Right lung (tissue), 5 donors: ENCODE data around the gene PFDN1. TPM values are rescaled to one million over a fixed set of nuclear protein-coding genes. Genes with fewer than 3 reads are reported as not detected.
"Not testable (repeated sequence)": the region's sequence is repeated elsewhere in the genome, so short reads cannot be mapped to it uniquely, and the experiment has no call there.

Source experiments
- DNase-seq, 2 donors: peaks; one replicate each; pipeline ENCODE4 v3.0.0-alpha.2; 2013
- polyA plus RNA-seq, 5 donors: library from polyadenylated mRNA; unstranded; fragments of 120-200 nt; gene quantifications; one replicate each; pipeline versions ENCODE4 v1.2.1 to v1.2.3, GENCODE V29; 2013; ENCODE audit warnings: inconsistent platforms in 1 of 5, low replicate concordance in 1 of 5; ENCODE audit not compliant: insufficient read length in 5 of 5, insufficient read depth in 1 of 5

The PFDN1 gene
- polyA plus RNA-seq, 5 donors = 92.0 to 116 (median 94.3) TPM

DNA sequence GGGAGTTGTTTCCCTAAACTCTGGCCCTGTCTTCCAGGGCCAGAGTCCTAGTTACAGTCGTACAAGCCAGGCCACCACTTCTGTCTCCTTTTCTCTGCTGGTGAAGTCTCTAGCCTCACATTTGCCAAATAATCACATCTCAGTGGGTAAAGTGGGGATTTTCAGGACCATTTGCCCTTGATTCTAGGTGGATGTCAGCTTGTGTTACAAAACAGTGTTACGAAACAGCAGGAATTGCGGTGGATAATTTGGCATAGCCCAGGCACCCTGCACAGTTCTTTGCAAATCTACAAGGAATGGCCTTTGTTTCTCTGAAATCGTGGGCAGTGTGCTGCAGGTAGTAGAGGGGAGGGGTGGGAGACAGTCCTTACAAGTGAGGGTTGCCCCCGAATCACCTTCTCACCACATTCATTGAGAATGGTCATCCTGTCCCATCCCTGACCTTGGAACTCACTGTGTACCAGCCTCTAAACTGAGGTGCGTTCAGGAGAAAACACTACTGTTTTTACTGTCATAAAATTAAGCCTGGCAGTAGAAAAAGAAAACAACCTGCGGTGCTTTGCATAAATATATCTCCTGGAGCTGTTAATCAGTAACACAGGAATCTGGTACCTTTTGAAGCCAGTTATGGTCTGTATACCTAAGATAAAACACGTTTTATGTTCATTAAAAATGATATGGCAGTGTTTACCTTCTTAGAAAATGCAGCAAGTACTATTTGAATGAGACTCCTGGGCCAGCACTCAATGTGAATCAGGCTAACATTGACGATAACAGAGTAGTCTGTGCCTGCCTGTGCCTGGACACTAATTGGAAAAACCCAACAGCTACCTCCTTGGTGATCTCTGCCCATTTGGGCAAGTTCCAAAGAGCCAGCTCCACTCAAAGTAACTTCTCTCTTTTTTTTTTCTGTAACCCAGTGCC, 83.6 kb downstream of the PFDN1 start:
- DNase-seq = no peak

DNA sequence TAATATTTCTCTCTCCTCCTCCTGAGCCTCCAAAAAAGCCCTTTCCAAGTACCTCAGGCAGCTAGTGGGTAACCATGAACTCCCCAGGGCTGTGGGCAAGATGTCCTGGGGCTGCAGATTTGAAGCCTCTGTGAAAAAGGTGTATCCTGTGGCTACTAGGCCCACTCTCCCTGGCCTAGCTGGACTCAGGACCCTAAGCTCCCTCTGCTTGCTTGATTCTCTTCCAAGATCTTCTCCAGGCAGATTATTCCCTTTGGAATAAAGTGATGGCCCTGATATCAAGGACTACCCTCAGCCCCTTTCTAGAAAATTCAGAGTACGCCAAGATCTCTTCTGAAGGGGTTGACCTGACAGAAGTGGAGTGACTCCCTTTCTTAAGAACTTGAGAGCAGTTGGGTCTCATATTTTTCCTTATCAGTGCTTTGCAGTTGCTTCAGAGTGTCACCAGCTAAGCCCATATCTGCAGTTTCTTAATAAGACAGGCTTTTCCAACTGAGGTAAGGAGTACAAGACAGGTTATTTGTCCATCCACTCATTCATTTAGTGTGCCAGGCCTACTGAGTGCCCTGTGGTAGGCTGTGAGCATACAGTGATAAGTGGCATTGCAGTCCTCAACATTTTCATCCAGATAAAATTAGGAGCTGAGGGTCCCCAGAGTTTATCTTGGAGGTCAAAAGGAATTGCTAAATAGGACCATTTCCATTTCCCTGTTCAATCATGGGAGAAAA, 85.4 kb downstream of the PFDN1 start:
- DNase-seq = no peak

DNA sequence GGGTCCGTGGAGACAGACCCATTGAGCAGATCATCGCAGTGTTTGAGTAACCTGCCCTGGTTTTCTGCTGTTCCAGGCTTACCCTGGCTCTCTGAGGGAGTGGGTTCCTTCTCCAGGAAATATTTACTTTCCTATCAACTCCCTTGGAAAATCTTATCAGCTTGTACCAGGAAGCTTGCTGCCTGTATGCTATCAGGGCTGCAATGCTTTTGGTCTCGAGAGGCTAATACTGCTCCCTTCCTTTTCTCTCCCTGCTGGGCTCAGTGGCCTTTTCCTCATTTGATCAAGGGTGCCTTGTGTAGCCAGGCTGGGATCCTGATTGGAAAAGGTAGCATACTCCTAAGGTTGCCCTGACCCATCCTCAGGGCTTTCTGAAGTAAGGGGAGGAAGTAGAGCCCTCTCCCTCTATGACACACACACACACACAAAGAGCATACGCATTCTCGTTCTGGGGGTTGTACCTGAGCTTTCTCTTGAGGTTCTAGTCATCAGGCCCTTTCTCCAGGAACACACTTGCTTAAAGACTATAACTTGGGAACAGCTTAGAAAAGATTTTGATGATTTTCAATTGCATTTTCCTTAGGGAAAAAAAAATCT, 86.3 kb downstream of the PFDN1 start:
- no peak for DNase-seq

DNA sequence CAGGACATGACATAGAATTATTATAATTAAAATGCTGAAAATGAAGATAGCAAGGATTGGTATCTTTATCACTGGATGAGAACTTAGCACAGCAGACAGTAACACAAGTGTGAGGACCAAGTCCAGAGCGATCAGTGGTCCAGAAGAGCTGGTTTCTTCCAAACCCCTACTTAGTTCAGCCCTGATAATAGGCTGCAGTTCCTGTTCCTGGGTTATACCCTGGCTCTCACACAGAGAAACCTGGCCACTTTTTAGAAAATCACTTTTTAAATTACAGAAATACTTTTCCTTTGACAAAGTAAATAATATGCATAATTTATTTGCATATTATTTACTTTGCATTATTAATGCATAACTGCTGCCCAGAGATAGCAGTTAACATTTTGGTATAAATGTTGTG, 87.6 kb downstream of the PFDN1 start:
- DNase-seq = no peak

DNA sequence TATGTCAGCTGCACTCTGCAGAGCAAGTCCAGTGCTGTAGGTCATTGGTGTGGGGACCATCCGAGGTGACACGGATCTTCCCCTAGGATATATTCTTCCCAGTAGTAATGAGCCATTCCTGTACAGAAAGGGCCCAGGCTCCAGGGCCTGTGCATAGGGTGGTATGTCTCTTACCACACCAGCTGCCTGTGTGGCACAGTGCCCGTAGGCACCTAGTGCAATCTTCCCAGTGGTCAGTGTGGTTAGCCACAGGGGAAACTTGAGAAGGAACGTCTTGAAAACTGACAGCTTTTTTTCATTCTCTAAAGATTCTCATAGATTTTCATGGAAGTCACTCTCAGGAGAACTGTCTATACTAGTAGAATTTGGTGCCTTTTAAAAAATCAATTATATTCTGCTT, 88.1 kb downstream of the PFDN1 start:
- DNase-seq = no peak

DNA sequence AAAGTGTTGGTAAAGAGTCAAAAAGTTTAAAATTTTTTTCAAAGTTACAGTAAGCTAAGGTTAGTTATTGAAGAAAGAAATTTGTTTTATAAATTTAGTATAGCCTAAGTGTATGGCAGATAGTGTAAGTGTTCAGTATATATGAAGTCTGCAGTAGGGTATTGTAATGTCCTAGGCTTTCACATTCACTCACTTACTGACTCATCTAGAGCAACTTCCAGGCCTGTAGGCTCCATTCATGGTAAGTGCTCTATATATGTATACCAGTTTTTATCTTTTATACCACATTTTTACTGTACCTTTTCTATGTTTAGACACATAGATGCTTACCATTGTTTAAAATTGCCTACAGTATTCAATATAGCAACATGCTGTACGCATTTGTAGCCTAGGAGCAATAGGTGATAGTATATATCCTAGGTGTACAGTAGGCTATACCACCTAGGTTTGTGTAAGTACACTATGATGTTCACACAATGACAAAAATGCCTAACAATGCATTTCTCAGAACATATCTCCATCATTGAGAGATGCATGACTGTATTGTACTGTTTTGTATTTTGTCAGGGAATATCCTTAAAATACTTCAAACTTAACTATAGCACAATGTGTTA, 89.4 kb downstream of the PFDN1 start:
- no peak for DNase-seq

DNA sequence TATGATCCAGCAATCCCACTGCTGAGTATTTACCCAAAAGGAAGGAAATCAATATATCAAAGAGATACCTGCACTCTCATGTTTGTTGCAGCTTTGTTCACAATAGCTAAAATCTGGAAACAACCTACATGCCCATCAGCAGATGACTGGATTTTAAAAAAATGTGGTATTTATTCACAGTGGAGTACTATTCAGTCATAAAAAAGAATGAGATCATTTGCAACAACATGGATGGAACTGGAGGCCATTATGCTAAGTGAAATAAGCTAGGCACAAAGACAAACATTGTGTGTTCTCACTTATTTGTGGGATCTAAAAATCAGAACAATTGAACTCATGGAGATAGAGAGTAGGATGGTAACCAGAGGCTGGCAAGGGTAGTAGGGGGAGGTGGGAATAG, 94.8 kb downstream of the PFDN1 start:
- DNase-seq = no peak

DNA sequence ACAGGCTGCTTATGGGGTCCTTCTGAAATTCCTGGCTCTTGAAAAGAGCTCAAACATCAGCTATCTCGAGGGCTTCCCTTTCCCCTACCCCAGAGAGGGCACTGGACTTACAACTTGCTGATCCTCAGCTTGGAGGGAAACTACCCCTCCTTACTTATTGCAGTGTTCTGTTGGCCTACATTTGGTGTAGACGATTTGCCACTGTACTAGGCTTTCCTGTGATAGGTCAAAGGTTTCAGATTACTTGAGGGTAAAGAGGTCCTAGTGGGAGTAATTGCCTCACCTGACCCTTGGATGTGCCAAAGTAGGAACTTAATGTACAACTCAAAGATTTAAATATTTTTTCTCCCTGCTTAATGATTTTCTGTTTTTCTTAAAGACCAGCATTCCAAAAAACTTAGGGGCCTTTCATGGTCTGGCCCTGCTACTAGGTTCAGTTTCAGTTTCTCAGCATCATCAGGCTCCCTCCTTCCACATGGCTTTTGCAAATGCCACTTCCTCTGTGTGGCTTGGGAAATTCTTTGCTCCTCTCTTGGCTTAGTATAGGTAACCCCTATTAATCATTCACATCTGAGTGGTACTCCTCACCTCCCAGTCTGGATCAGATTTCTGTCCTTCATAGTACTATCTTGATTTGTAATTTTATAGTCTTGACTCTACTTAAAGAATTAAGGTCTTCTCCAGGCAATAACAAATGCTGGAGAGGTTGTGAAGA, 95.5 kb downstream of the PFDN1 start:
- peak in 1 of 2 donors; percentile 9 for DNase-seq

DNA sequence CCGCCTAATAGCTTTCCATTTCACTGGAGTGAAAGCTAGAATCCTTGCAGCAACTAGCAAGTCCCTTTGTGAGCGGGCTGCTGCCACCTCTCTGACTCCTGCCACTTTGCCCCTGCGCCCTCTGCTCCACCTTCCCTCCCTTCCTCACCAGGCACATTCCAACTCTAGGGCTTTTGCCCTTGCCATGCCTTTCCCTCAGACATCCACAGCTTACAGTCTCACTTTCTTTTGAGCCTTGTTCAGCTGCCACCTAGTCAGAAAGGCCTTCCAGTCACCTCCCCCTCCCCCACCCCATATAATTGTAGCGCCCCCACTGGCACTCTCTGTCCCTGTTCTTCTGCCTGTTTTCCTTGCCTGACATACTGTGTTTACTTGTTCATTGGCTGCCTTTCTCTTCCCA, 96.9 kb downstream of the PFDN1 start:
- DNase-seq = no peak

DNA sequence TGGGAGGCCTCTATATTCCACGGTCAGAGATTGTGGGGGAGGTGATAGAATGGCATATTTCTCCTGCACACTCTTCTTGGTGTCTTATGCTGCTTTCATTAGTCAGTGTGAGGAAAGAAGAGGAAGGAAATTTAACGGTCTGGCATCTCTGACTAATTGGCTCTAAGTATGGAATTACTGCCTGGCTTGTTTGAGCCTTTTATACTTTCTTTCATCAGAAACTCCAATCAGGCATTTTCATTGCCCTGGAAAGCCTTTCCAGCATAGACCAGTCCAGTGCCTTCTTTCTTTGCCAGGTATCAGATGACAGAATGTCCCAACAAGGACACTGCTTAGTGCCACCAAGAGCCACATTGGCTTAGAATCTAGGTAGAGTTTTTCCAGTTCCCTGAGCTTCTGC, 97.7 kb downstream of the PFDN1 start:
- no peak for DNase-seq

DNA sequence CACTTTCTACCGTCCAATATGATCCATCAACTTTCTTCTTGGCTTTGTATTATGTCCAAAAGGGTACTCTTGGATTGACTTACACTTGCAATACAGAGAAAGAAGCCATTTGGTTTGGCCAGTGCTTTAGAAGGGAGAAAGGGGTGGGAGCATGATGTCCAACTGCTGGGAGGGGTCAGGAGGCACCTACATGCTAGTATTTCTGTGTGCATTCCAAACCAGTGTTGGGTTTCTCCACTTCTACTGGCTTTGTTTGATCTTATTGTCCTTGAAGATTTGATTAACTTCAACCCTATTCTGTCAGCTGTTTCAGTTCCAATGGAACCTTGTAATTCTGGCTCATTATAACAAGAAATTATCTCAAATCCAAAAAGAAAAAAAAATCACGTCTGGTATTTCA, 100.3 kb downstream of the PFDN1 start:
- no peak for DNase-seq

DNA sequence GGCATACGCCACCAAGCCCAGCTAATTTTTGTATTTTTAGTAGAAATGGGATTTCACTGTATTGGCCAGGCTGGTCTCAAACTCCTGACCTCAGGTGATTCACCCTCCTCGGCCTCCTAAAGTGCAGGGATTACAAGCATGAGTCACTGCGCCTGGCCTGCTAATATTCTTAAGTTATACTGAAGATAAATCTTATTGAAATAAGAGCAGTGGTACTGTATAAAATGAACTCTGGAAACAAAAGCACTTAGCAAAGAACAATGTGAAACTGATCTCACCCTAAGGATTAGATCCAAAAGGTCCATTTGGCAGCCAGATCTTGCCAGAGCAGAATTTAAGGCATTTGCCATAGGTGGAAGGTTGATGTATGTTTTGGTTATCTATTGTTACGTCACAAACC, 100.8 kb downstream of the PFDN1 start:
- DNase-seq = no peak

DNA sequence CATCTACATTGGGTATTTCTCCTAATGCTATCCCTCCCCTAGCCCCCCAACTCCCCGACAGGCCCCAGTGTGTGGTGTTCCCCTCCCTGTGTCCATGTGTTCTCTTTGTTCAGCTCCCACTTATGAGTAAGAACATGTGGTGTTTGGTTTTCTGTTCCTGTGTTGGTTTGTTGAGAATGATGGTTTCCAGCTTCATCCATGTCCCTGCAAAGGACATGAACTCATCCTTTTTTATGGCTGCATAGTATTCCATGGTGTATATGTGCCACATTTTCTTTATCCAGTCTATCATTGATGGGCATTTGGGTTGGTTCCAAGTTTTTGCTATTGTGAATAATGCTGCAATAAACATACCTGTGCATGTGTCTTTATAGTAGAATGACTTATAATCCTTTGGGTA, 104.0 kb downstream of the PFDN1 start:
- DNase-seq = not testable (repeated sequence)

DNA sequence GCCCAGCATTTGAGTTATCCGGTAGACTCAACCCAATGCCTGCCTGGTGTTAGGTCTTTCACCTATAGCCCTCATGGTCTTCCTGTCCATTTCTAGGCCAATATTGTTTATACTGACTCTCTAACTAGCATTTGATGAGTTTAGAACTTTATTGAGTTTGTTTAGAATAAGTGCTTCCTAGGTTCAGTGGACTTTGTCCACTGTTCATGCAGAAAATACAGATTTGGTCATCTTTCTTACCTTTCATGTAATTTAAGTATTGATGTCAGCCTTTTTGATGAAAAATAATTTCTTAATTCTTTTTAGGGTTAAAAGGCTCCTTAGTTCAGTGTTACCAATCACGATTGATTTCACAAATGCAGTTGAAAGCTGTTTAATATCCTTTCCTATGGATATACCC, 105.9 kb downstream of the PFDN1 start:
- no peak for DNase-seq

DNA sequence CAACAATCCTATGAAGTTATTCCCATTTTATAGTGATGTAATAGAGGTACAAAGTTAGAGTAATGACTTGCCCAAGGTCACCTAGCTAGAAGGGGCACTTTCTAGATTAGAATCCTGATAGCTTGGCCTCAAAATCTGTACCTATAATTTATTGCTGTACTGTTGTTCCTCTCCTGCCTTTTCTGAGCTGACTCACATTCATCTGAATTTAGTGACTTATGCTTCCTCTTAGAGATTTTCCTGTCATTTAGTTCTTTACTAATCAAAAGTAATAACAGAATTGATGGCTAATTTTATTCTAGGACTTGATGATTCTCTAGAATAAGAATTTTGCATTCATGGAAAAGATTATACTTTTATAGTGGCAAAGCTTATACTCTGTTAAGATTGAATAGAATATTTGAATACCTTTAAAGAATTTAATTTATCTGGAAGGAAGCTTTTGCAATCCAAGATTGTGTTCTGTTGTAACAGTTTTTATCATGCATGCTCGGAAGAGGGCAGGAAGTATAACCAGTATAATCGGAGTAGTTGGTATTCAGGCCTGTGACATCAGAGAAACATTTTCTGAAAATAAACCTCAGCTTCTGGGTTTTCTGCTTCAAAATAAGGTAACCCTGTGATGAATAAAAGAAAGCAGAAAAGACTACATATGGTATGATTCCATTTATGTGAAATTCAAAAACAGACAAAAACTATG, 106.6 kb downstream of the PFDN1 start:
- DNase-seq = no peak

Other genes starting within 250 kb of the PFDN1 start
- 10 to 100 TPM in 1 of 5 donors, 1 to 10 TPM in 4; 8.1 to 11.1 (median 9.8) TPM for gene PURA, start 189.0 kb downstream of the PFDN1 start, polyA plus RNA-seq
- gene IGIP, start 177.2 kb downstream of the PFDN1 start, polyA plus RNA-seq = 1 to 10 TPM; 5.1 to 6.6 (median 5.3) TPM
- 10 to 100 TPM; 31.6 to 40.7 (median 33.6) TPM for gene CYSTM1, start 127.9 kb downstream of the PFDN1 start, polyA plus RNA-seq
- gene HBEGF, start 43.5 kb upstream of the PFDN1 start, polyA plus RNA-seq = 1 to 10 TPM; 5.7 to 9.6 (median 7.6) TPM
- gene SLC4A9, start 57.1 kb upstream of the PFDN1 start, polyA plus RNA-seq = under 1 TPM; 0.15 to 0.34 (median 0.25) TPM
- gene ANKHD1, start 98.7 kb upstream of the PFDN1 start, polyA plus RNA-seq = 100 to 1,000 TPM in 4 of 5 donors, 10 to 100 TPM in 1; 97.8 to 144 (median 128) TPM
- 10 to 100 TPM in 4 of 5 donors, 1 to 10 TPM in 1; 7.8 to 13.7 (median 10.5) TPM for gene EIF4EBP3, start 244.6 kb upstream of the PFDN1 start, polyA plus RNA-seq